ENCODE measurements around the gene SAG.

- TF ChIP-seq POLR2A (IDR thresholded peaks at IDR 0.05) (no peak), CTCF (IDR thresholded peaks at IDR 0.05) (no peak)
Measured at GRCh38 chr2:233263045-233263570, 44.5 kb upstream of the SAG start.
